ENCODE data around the gene HHLA2.
A peak's percentile ranks its signal among the peaks of the same experiment; 100 is the strongest.

Gene HHLA2

DNA sequence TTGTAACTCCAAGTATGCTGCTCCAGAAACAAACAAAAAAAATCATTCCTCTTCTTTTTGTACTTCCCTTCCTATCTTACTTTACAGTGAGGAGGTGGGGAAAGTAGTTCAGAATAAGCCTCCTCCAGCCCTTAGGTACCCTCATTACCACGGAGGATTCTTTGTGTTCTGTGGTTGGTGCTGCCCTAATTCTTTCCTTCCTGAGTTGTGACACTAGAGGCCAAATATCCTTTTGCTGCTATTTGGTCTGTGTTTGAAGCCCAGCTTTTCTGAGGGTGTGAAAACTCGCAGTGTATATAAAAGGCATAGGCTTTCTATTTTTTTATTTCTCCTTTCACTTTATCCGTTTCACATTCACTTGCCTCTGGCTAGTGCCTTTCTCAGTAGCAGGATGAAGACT lies 98.2 kb downstream of the HHLA2 start:
- no peak for FAIRE-seq

DNA sequence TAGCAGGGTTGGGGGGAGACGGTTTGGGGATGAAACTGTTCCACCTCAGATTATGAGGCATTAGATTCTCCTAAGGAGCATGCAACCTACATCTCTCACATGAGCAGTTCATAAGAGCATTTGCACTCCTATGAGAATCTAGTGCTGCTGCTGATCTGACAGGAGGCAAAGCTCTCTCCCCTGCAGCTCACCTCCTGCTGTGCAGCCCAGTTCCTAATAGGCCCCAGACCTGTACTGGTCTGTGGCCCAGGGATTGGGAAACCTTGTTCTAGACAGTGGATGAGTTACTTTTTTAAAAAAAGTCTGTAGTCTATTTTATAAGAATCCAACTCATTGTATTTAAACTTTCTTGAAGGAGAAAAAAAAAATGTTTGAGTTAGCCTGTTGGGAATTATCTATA lies 100.0 kb downstream of the HHLA2 start:
- FAIRE-seq, result no peak

DNA sequence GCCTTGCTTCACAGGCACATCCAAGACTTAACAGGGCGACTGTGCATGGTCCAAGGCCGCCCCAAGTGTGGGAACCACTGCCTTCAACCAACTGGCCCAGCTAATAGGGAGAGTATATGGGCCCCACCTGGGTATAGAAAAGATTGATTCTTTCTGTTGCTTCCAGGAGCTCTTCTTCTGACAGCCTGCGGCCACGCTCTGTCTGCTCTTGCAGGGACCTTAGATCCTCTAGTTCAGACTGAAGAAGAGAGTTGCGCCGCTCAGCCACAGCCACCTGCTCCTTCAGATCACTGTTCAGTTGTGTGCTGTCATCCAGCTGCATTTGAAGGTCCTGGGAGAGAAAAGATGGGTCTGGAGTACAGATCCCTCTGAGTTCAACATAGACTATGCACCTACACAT lies 102.2 kb downstream of the HHLA2 start:
- no peak for FAIRE-seq

DNA sequence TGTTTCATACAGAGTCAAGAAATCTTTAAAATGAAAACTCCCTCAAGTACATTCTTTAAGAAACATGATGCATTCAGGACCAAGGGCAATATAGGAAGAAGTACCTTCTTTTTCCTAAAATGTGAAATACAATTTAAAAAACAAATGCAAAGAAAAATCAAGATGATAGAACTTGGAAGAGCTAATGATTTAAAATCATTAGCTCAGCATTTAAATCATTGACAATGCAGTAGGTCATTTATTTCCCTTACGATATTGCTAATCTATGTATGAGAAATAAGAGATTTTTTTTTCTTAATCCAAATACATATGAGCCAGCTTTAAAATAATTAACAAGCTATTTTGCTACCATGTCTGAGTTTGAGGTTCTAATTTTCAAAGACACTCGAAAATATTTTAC lies 105.5 kb downstream of the HHLA2 start:
- no peak for FAIRE-seq

DNA sequence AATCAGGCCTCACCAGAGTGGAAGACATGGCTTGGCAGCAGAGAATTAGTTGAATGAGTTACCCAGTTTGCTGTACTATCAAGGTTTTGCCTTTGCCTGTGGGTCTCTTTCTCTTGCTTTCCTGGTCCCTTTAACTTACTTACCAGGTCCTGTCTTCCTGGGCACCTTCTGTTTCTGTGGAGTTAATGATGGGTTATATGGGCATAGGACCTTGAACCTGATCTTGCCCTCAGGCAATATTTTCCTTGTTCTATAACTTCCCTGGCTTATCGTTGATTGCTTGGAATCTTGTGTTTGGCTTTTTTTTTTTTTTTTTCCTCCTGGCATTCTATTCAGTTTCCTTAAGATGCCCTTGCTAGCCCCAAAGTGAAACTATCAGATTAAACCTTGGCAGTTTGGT lies 106.8 kb downstream of the HHLA2 start:
- no peak for FAIRE-seq

DNA sequence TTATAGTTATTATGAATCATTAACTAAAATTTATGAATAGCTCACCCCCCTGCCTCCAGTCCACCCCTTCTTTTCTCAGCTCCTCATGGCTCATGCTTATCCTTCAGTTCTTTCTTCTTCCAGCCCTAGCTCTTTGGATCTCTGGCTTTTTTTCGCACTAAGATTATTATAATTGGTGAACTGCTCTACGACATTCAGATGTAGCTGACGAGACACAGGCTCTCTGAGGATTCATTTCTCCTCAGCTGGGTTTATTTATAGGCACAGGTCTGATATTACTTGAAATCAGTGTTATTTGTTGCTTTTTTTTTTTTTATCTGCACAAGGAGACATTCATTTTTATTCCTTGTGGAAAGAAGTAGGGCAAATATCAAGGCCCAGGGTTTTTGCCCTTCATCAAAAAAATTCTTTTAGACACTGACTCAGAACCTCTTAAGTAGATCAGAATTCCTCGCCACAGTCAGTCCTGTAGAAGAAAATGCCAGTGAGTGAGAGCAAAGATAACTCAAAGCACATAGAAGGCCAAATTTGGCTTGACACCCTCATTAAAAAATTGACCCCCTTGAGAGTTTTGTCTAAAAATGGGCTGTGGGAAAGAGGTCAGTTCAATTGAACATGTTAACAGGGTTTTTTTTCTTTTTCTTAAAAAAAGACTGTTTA lies 107.5 kb downstream of the HHLA2 start:
- no peak for FAIRE-seq

DNA sequence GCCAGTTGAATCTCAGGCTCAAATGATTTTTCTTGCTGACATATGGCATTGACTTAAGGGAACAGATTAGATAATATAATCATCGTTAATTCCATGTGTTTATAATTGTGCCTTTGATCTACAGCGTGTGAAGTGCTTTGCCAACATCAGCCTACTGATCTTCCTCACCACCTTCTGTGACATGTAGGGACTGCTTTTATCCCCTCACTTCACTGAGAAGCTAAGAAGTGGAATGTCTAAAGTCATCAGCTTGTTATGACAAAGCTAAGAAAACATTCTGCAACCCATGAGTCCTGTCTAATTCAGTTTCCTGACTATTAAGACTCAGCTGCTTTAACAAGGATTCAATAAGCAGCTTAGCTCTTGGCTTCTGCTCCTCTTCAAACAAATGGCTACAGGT lies 108.0 kb downstream of the HHLA2 start:
- FAIRE-seq, result no peak

DNA sequence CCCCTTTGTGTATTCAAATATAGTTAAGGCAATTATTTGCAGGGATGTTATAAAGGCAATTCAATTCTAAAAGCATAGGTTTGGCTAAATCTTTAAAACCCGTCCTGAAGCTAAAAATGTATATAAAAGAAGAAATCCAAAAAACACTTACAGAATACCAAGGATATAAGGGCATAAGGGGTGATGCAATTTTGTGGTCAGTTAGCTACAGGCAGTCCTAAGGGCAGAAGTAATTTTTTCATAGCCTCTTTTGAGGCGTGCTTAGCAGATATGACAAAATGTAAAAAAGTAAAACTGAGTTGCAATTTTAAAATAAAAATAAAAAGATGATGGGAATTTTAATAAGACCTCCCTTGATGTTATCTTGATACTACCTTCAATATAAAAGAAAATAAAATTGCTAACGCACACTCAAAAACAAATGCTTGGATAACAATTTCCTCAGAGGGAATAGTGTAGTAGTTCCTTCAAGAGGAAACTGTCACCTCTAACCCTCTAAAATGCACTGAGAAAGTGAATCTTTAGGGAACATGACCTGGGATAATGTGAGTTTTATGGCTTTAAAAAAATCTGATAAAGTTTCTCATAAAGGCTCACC lies 109.8 kb downstream of the HHLA2 start:
- no peak for FAIRE-seq

DNA sequence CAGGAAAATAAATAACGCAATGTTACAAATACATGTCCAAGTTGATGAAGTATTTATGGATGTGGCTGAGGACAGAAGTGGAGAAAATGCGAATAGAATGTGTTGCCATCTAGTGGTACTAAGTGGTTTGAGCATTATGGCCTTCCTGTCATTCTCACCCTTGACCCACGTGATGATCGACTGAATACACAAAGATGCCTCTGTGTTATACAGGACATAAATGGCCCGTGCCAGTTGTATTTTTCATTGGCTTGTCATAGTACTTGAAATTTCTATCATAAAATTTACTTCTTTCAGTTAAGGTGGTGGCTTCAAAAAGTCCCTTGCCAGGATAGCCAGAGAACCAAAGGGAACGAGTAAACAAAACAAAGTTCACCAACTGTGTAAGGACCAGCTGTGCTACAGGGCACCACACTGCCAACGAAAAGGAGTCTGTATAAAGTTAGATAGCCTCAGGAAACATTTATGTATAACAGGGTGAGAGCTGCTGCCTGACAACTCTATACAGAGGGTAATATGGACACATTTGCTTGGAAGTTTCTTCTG lies 110.4 kb downstream of the HHLA2 start:
- FAIRE-seq, result peak; percentile 93

DNA sequence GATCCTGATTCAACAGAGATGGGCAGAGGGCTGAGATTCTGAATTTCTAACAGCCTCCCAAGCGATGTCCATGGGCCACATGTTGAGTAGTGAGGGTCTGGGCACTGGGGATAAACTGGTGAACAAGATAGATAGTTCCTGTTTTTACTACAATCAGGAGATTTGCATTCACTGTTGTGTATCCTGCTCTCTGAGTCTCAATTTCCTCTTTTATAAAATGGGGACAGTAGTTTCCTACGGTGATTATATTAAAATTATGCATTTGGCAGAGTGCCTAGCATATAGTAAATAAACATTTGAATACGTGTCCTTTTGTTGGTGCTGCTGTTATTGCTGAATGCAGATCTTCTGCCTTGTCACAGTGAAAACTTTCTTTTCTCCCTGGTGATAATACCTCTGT lies 111.5 kb downstream of the HHLA2 start:
- FAIRE-seq, result no peak

DNA sequence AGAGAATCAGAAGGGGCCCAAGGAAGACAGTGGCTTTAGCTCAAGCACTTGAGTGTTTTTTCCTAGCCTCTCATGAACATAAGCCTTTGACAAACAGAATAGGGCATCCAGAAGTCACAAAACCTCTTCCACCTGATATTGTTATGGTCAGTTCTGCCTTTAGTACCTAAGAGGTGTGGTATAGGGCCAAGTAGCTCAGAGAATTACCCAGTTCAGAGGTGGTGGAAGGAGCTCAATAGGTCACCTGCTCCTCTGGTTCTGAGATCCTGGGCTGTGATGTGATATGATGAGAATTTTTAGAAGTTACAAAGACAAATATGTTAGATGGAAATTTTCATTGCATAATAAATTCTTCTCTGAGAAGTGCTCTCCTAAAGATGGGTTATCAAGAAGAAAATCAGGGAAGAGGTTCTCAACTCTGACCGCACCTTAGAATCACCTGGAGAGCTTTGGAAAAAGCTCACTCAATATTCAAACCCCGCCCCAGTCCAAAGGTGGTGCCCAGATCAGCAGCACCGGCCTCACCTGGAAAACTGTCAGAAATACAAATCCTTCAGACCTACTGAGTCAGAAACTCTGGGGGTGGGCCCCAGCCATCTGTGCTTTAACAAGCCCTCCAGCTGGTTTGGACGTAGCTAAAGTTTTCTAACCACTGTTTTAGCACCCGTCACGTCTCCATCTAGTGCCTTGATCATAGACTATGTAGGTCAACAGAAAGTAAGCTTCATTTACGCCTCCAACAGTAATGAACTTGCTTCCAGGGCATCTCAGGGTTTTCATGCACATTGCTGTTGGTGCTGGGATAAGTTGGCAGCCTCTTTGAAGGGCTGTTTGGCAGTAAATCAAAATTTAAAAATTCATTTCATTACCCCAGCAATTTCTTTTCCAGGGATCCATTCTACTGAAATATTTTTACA lies 112.8 kb downstream of the HHLA2 start:
- FAIRE-seq, result no peak

DNA sequence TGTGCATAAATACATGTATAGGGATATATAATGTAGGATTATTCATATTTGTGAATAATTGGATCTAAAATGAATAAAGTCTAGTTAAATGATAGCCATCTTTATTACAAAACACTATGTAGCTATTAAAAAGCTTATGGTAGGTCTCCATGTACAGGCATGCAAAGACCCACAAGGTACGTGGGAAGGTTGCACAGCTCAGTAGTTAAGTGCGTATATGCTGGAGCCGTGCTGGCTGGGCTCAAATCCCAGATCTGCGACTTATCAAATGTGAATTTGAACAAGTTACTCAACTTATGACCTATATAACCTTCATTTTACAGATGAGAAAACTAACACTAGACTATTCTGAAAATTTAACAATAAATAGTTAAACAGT lies 113.4 kb downstream of the HHLA2 start:
- no peak for FAIRE-seq

DNA sequence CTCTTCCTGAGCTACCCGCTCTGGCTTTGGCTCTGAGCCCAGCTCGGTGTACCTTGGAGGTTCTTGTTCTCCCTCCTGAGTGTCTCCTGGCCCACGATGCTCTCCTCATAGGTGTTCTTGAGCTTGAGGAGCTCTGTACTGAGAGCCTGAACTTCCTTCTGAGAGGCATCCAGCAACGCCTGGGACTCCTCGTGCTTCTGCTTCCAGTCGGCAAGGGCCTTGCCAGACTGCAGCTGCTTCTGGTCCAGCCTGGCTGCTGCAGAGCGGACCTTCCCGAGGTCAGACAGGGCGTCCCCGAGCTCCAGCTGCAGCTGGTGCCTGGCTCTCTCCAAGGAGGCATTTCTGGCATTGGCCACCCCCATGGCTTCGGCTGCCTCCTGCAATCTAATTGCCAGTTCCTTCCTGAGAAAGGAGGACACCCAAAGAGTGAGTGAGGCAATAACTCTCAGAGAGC lies 114.2 kb downstream of the HHLA2 start:
- FAIRE-seq, result no peak

DNA sequence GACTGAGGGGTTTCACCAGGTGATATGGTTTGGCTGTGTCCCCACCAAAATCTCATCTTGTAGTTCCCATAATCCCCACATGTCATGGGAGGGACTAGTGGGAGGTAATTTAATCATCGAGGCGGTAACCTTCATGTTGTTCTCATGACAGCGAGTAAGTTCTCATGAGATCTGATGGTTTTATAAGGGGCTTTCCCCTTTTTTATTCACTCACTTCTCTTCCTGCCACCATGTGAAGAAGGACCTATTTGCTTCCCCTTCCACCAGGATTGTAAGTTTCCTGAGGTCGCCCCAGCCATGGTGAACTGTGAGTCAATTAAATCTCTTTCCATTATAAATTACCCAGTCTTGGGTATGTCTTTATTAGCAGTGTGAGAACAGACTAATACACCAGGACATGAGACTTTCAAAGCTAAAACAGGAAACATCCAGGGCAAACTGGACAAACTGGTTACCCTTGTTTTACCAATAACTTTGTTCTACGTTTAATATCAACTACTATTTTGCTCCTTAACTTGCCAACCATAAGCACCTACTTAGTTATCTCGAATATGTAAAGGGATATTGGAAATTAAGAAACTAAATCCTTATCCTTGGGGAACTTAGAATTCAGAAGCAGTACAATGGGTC lies 115.9 kb downstream of the HHLA2 start:
- FAIRE-seq, result no peak

DNA sequence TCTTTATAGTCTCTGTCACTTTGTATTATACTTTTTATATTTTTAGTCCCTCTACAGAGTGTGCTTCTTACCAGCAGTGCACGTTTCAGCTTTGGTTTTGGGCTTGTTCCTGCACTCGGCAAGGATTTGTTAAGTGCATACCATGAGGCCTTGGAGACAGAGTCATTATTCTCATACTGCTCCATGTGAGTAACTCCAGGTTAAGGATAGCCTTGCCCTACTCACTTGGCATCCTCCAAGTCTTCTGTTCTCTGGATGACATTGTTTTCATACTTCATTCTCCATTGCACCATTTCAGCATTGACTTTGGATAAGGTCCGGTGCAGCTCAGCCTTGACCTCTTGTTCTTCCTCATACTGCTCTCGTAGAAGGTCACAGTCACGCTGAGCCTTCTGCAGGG lies 117.7 kb downstream of the HHLA2 start:
- no peak for FAIRE-seq

DNA sequence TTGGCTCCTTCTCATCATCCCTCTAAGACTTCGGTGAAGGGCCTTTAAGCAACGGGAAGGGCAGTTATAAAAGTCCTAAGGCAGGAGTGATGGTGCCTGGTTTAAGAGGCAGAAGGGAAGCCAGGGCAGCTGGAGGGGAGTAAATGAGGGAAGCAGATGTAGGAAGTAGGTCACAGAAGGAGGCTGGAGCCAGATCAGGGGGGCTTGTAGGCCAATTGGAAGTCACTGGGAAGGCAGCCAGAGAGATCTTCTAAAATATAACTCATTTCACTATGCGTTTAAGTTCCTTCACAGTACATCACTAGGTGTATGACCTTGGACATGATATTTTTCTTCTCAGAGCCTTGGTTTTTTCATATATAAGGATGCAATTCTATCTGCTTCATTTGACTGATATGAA lies 119.3 kb downstream of the HHLA2 start:
- no peak for FAIRE-seq

DNA sequence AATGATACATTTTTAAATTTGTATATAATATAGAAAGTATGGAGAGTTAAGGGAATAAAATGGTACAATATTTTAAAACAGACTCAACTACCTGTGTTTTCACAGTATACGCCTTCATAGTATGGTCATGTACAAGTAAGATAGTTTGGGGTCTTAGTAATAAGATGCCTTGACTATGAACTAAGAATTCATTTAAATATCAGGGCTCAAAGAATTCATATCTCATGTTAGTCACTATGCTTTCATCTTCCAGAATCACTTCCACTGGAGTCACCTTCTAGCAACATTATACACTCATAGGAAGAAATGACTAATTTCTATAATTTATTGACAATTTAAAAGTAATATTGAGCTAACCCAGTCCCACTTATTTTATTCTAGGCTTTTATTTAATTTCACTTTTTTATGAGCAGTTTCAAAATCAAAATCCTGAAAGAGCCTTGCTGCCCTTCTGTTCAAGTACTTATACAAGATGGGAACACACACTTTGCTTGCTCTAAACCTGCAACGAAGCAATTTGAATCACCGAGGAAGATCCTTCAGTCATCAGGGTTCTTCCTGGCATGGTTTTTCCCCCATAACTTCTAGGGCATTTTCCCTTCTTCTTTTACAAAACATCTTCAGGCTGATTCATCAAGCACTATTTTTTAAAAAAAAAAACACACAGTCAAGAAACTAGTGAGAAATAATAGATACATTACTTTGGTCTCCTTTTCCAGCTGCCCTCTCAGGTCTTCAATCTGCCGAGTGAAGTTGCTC lies 119.9 kb downstream of the HHLA2 start:
- no peak for FAIRE-seq

DNA sequence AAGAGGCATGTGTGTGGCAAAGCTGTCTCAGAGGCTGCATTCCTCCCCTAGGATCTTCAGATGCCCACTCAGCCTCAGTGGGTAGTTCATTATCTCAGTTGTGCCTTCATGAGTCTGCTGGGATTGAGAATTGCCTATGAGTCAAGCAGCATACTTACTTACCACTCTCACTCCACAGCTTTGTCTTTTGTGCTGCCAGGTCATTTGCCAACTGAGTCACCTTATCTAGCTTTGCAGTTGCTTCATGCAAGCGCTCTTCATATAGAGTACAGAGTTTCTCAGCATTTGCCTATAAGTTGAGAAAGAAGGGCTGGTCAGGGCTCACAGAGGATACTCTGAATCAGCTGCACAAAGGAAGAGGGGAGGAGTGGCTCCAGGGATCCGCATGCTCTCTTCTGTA lies 124.6 kb downstream of the HHLA2 start:
- no peak for FAIRE-seq

All from A204.1 (cell line).